Choroid plexus epithelial cell (primary cell): ENCODE measurements around the gene MSMO1.
A peak's percentile ranks its signal among the peaks of the same experiment; 100 is the strongest.

Experiments
- DNase-seq: peaks from one replicate; pipeline ENCODE4 v3.0.0-alpha.2; 2010; ENCODE audit warnings: low read depth
- H3K4me3 ChIP-seq: 2 replicates; pipeline ENCODE4 v1.5.1; 2011; ENCODE audit warnings: low read depth, mild to moderate bottlenecking, control low read depth, low read length, moderate library complexity
- CTCF ChIP-seq: conservative IDR thresholded peaks from 2 replicates; pipeline ENCODE4 v1.5.1; 2011; ENCODE audit warnings: low read depth, mild to moderate bottlenecking, control low read depth, inconsistent platforms, low read length, moderate library complexity

MSMO1 gene

GRCh38 chr4:165361810-165362209 is 34.3 kb downstream of the MSMO1 start:
- H3K4me3 ChIP-seq = no peak overlapping the region
- DNase-seq = no peak
- TF ChIP-seq CTCF = no peak

DNA sequence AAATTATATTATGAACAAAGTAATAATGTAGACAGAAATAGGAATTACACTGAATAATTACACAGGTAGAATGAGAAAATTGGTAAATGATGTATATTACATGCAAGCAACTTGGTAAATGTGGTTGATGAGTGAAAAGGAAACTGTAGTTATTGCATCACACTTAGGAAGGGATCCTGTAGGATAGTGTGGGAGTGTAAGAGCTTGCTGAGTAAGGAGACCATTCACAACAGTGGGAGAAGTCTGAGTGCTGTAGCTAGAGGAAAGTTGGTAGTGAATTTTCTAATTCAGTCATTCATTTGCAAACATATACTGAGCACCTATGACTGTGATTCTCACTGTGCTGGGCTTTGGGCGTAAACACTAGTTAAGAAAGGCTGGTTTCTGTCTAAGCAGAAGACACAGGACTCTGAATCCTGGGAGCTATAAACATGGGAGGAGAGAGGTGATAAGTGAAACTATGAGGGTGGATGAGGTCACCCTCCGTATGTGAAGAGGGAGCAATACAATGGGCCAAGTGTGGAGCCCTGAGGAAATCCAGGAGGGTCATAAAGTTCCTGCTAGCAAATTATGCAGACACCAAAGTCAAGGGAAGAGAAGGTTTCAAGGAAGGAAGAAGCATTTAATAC is 37.1 kb downstream of the MSMO1 start:
- H3K4me3 ChIP-seq = no peak overlapping the region
- TF ChIP-seq CTCF = no peak
- DNase-seq = no peak

- no peak for TF ChIP-seq CTCF
- H3K4me3 ChIP-seq = no peak overlapping the region
- no peak for DNase-seq
Measured at GRCh38 chr4:165367040-165367439, 39.6 kb downstream of the MSMO1 start.

GRCh38 chr4:165368114-165368513 is 40.6 kb downstream of the MSMO1 start:
- no peak for TF ChIP-seq CTCF
- no peak for DNase-seq

GRCh38 chr4:165368567-165368966 is 41.1 kb downstream of the MSMO1 start:
- no peak for TF ChIP-seq CTCF
- DNase-seq = no peak

More at GRCh38 chr4:165368114-165368513, 40.6 kb downstream of the MSMO1 start:
- H3K4me3 ChIP-seq = no peak overlapping the region

GRCh38 chr4:165369522-165369921 is 42.1 kb downstream of the MSMO1 start:
- peak; percentile 38 for DNase-seq
- no peak overlapping the region for H3K4me3 ChIP-seq
- no peak for TF ChIP-seq CTCF

More at GRCh38 chr4:165368567-165368966, 41.1 kb downstream of the MSMO1 start:
- H3K4me3 ChIP-seq = no peak overlapping the region

DNA sequence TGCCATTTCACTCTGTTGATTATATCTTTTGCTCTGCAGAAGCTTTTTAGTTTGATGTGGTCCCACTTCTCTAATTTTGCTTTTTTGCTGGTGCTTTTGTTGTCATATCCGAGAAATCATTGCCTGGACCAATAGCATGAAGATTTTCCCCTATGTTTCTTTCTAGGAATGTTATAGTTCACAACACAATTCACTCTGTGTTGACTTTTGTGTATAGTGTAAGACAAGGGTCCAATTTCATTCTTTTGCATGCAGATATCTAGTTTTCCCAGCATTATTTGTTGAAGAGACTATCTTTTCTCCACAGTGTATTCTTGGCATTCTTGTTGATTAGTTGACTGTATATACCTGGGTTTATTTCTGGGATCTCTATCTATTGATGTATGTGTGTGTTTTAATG is 43.1 kb downstream of the MSMO1 start:
- no peak for DNase-seq
- no peak for TF ChIP-seq CTCF
- H3K4me3 ChIP-seq = no peak overlapping the region
